ENCODE measurements around the gene ZGPAT. TPM values are rescaled to one million over a fixed set of nuclear protein-coding genes. Genes with fewer than 3 reads are reported as not detected.
A peak's percentile ranks its signal among the peaks of the same experiment; 100 is the strongest.

Gene ZGPAT
- total RNA-seq, 1 experiment from 2014 or later = 27.6 TPM

GRCh38 chr20:63740627-63741353 lies 33.0 kb downstream of the ZGPAT start:
- Mint-ChIP-seq H3K9me3 (no peaks in the 10 kb centered on the region), H3K27ac (no peak overlapping the region), H3K27me3 (ENCODE audit: low read depth) (no peaks in the 10 kb centered on the region; the same call in 1 of the 2 replicates), H3K4me3 (peak overlapping the region; percentile 65 to 76), H3K4me1 (peaks cover 0 to 2% of the 10 kb centered on the region in 2 experiments; a peak in 1 of 4 replicates), H3K36me3 (ENCODE audit: insufficient read depth in 1 of 3, low read depth in 3 of 3) (peaks cover 0 to 18% (median 14%) of the 10 kb centered on the region in 3 experiments; a peak in 5 of 7 replicates)
- Histone ChIP-seq H2BK12ac (ENCODE audit: insufficient read length, low read depth, low read length) (no peak overlapping the region), H3K79me1 (ENCODE audit: insufficient read depth, low read depth, low read length, poor library complexity, severe bottlenecking) (no peaks in the 10 kb centered on the region), H4K8ac (replicated peaks; ENCODE audit: insufficient read length, low read depth, low read length) (no peak overlapping the region), H3K9ac (ENCODE audit: extremely low read depth, insufficient read length, low read length) (no peak overlapping the region), H3K14ac (ENCODE audit: insufficient read depth, low read length) (0 out of 2 replicates have a peak overlapping the region, but pooled peaks have one; percentile 6), H3K79me2 (ENCODE audit: insufficient read depth, low read length) (no peaks in the 10 kb centered on the region), H3K4ac (ENCODE audit: low read depth, low read length) (no peak overlapping the region), H3T11ph (ENCODE audit: low read length) (no peak overlapping the region), H4K5ac (ENCODE audit: insufficient read length, low read depth, low read length) (no peak overlapping the region), H3K56ac (ENCODE audit: insufficient read length, low read depth, low read length) (no peak overlapping the region), H2BK5ac (ENCODE audit: insufficient read length, low read length) (no peak overlapping the region), H3K18ac (ENCODE audit: insufficient read length, low read depth, low read length) (no peak overlapping the region), H2BK15ac (ENCODE audit: low read depth, low read length) (no peak overlapping the region), H2AFZ (ENCODE audit: low read length) (no peak overlapping the region), H2AK5ac (ENCODE audit: insufficient read length, low read length) (no peak overlapping the region), H2BK20ac (ENCODE audit: low read depth, low read length, poor library complexity, severe bottlenecking) (no peak overlapping the region), H3K27ac (ENCODE audit: insufficient read length, low read depth, low read length) (no peak overlapping the region), H4K91ac (ENCODE audit: insufficient read length, low read depth, low read length) (no peak overlapping the region), H2BK120ac (ENCODE audit: low read depth, low read length, poor library complexity, severe bottlenecking) (no peak overlapping the region), H3K9me3 (ENCODE audit: control insufficient read depth, low read depth, low read length) (no peaks in the 10 kb centered on the region), H3K27me3 (ENCODE audit: insufficient read depth, low read length) (no peaks in the 10 kb centered on the region), H3K23ac (ENCODE audit: insufficient read length, low read depth, low read length) (no peak overlapping the region), H3K23me2 (ENCODE audit: insufficient read length, low read depth, low read length, poor library complexity, severe bottlenecking) (peaks cover 9% of the 10 kb centered on the region), H4K20me1 (ENCODE audit: control insufficient read depth, insufficient read depth, insufficient read length) (no peaks in the 10 kb centered on the region), H3K4me2 (ENCODE audit: insufficient read depth, insufficient read length, low read length) (peak overlapping the region; percentile 56), H3K4me1 (ENCODE audit: insufficient read depth, low read length) (no peaks in the 10 kb centered on the region)
- TF ChIP-seq CTCF (conservative IDR thresholded peaks at IDR 0.05) = no peak
- WGBS (ENCODE audit: extremely low coverage, insufficient read length, low lambda C conversion rate) = no CpG with 5 or more reads among the region's 29 CpGs
- peak; percentile 83 for DNase-seq

Data from H9 (cell line).